ENCODE data around the gene KSR1. TPM values are rescaled to one million over a fixed set of nuclear protein-coding genes. Genes with fewer than 3 reads are reported as not detected.

KSR1 gene
- total RNA-seq, 1 experiment from 2014 or later: 41.7 TPM

DNA sequence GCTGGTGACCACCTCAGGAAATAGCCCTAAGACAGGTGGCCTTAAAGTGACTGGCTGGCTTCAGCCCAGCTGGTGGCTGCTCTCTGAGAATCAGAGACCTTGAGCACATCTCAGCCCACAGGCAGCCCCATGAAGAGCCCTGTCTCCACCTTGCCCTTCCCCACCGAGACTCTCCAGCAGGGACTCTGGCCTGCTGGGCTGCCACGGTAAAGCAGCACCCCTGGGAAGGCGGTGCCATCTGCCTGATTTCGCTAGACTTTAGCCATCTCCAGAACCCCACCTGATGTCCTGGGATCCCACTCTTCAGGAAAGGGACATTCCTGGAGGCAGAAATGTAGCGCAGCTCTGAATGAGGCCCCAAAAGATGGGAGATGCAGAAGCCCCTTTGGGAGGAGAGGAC lies 129.5 kb downstream of the KSR1 start:
- Histone ChIP-seq H3K4me3 (ENCODE audit: low read depth, low read length, poor library complexity, severe bottlenecking) (no peak overlapping the region), H3K4me1 (ENCODE audit: insufficient read depth, low read length, poor library complexity, severe bottlenecking) (no peaks in the 10 kb centered on the region), H3K36me3 (ENCODE audit: insufficient read depth, low read length, poor library complexity, severe bottlenecking) (peaks cover 2% of the 10 kb centered on the region), H3K9me3 (ENCODE audit: low read depth, low read length, poor library complexity, severe bottlenecking) (no peaks in the 10 kb centered on the region), H3K27me3 (replicated peaks; ENCODE audit: insufficient read depth, low read depth, low read length, poor library complexity) (no peaks in the 10 kb centered on the region), H3K27ac (ENCODE audit: low read depth, low read length, poor library complexity, severe bottlenecking) (no peak overlapping the region)
- ChIA-PET CTCF (no interaction called here), POLR2A (ENCODE audit: low non-redundant PET) (no interaction called here)
- intact Hi-C loops (cut with micrococcal nuclease; ENCODE audit: unreplicated experiment): loop anchor here (10.0 kb wide), 1 partner anchor 61 kb away; no protein-coding TSS in a partner anchor
- no TSS peak for BruUV-seq (replicated peaks)
- TF ChIP-seq, protein P1, sequence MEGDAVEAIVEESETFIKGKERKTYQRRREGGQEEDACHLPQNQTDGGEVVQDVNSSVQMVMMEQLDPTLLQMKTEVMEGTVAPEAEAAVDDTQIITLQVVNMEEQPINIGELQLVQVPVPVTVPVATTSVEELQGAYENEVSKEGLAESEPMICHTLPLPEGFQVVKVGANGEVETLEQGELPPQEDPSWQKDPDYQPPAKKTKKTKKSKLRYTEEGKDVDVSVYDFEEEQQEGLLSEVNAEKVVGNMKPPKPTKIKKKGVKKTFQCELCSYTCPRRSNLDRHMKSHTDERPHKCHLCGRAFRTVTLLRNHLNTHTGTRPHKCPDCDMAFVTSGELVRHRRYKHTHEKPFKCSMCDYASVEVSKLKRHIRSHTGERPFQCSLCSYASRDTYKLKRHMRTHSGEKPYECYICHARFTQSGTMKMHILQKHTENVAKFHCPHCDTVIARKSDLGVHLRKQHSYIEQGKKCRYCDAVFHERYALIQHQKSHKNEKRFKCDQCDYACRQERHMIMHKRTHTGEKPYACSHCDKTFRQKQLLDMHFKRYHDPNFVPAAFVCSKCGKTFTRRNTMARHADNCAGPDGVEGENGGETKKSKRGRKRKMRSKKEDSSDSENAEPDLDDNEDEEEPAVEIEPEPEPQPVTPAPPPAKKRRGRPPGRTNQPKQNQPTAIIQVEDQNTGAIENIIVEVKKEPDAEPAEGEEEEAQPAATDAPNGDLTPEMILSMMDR (conservative IDR thresholded peaks at IDR 0.05; ENCODE audit: low read depth, low read length): no peak
- no peak for TF ChIP-seq EZH2 (IDR thresholded peaks at IDR 0.05; ENCODE audit: borderline replicate concordance, low read depth, low read length, poor library complexity, severe bottlenecking)
- no peak for DNase-seq (ENCODE audit: low spot score)

DNA sequence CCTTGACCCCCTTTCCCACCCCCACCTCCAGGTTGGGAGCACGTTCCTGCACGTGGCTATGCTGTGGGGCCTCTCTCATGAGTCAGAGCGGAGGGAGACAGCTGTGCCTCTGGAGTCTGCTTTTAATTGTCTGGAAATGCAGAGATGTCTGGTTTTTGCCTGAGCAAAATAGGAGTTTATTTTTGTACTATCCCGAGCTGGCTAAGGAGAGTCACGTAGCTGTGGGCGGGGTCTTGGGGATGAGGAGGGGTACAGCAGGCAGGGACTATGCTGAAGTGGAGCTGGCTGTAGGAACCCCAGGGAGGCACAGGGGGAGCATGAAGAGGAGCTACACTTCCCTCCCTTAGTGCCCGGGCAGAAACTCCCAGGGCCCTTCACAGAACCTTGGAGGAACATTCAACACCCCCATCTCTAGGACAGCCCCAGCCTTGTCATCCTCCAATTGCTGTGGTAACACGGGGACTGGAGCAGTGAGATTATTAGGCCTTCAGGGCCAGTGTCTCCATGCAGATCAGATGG lies 130.0 kb downstream of the KSR1 start:
- intact Hi-C loops (cut with micrococcal nuclease; ENCODE audit: unreplicated experiment): loop anchor here (10.0 kb wide), 1 partner anchor 61 kb away; no protein-coding TSS in a partner anchor
- no peak overlapping the region for H3K27ac ChIP-seq (ENCODE audit: low read depth, low read length, poor library complexity, severe bottlenecking)

DNA sequence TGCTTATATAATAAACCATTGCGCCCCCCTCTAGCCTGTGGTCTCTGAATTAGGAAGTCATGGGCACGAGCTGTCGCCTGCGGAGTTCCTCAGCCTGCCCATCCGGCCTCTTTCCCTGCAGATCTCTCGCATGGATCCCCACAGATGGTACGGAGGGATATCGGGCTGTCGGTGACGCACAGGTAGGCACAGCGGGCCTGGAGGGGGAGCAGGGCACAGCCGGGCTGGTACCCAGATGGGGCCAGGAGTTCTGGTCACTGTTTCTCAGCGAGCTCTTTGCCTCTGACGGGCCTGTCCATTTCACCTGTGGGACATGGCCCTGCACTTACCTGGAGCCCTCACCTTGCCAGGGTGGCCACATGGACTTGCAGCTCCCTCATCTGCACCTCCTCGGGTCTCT lies 132.1 kb downstream of the KSR1 start:
- Histone ChIP-seq H3K36me3 (ENCODE audit: insufficient read depth, low read length, poor library complexity, severe bottlenecking) (no peaks in the 10 kb centered on the region), H3K4me1 (ENCODE audit: insufficient read depth, low read length, poor library complexity, severe bottlenecking) (no peaks in the 10 kb centered on the region), H3K9me3 (ENCODE audit: low read depth, low read length, poor library complexity, severe bottlenecking) (no peaks in the 10 kb centered on the region), H3K27ac (ENCODE audit: low read depth, low read length, poor library complexity, severe bottlenecking) (no peak overlapping the region), H3K27me3 (replicated peaks; ENCODE audit: insufficient read depth, low read depth, low read length, poor library complexity) (no peaks in the 10 kb centered on the region), H3K4me3 (ENCODE audit: low read depth, low read length, poor library complexity, severe bottlenecking) (no peak overlapping the region)
- CTCF ChIA-PET: no interaction called here
- TF ChIP-seq EZH2 (IDR thresholded peaks at IDR 0.05; ENCODE audit: borderline replicate concordance, low read depth, low read length, poor library complexity, severe bottlenecking): no peak
- TF ChIP-seq, protein P1 (conservative IDR thresholded peaks at IDR 0.05; ENCODE audit: low read depth, low read length): no peak
- no TSS peak for BruUV-seq (replicated peaks)
- DNase-seq (ENCODE audit: low spot score): no peak
- POLR2A ChIA-PET (ENCODE audit: low non-redundant PET): no interaction called here
- intact Hi-C loops (cut with micrococcal nuclease; ENCODE audit: unreplicated experiment): loop anchor here (10.0 kb wide), 1 partner anchor 64 kb away; no protein-coding TSS in a partner anchor

More for the DNA sequence above, 130.0 kb downstream of the KSR1 start:
- H3K27me3 ChIP-seq (replicated peaks; ENCODE audit: insufficient read depth, low read depth, low read length, poor library complexity): no peaks in the 10 kb centered on the region
- no peak for DNase-seq (ENCODE audit: low spot score)
- no peaks in the 10 kb centered on the region for H3K4me1 ChIP-seq (ENCODE audit: insufficient read depth, low read length, poor library complexity, severe bottlenecking)
- BruUV-seq (replicated peaks): no TSS peak
- ChIA-PET CTCF (no interaction called here), POLR2A (ENCODE audit: low non-redundant PET) (no interaction called here)
- no peaks in the 10 kb centered on the region for H3K9me3 ChIP-seq (ENCODE audit: low read depth, low read length, poor library complexity, severe bottlenecking)
- no peak for TF ChIP-seq EZH2 (IDR thresholded peaks at IDR 0.05; ENCODE audit: borderline replicate concordance, low read depth, low read length, poor library complexity, severe bottlenecking)
- TF ChIP-seq, protein P1 (conservative IDR thresholded peaks at IDR 0.05; ENCODE audit: low read depth, low read length): no peak
- H3K4me3 ChIP-seq (ENCODE audit: low read depth, low read length, poor library complexity, severe bottlenecking): no peak overlapping the region
- peaks cover 2% of the 10 kb centered on the region for H3K36me3 ChIP-seq (ENCODE audit: insufficient read depth, low read length, poor library complexity, severe bottlenecking)
